ENCODE data around the gene RASA3.
"Not testable (repeated sequence)": the region's sequence is repeated elsewhere in the genome, so short reads cannot be mapped to it uniquely, and the experiment has no call there.

Gene RASA3

GRCh38 chr13:114020134-114020533, 112.3 kb downstream of the RASA3 start:
- not testable (repeated sequence) for DNase-seq (ENCODE audit: low read depth)

GRCh38 chr13:114019367-114019766, 113.1 kb downstream of the RASA3 start:
- peak; percentile 31 for DNase-seq (ENCODE audit: low read depth)

GRCh38 chr13:114018461-114019055, 113.9 kb downstream of the RASA3 start:
- DNase-seq (ENCODE audit: low read depth) = no peak

- no peak for DNase-seq (ENCODE audit: low read depth)
Measured at GRCh38 chr13:114017966-114018365, 114.5 kb downstream of the RASA3 start.

- no peak for DNase-seq (ENCODE audit: low read depth)
Measured at GRCh38 chr13:114017028-114017630, 115.3 kb downstream of the RASA3 start.

DNA sequence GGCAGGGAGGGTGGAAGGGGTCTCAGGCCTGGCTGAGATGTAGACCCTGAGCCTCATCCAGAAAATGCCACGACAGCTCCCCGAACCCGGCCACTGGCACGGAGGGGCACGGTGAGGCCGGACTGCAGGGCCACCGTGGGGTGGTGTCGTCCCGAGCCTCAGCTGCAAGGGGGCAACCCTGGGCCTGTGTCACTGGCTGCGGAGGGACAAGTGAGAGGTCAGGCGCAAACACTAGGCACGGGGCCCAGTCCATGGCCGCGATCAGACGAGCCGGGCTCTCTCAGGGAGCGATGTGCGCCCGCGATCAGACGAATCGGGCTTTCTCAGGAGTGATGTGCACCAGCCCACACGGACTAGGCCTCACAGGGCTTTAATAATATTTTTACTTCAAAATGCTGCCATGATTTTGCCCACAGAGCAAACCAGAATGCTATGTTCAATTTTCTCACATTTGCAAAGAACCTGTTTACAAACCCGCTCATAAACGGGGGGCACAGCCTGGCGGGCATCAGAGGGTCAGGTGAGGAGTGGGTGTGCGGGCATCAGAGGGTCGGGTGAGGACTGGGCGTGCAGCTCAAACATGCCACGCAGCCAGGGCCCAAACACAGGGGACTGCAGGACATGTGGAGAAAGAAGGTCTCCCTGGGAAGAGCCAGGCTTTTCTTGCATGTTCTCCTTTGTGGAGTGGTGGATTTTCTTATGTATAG, 115.9 kb downstream of the RASA3 start:
- DNase-seq (ENCODE audit: low read depth) = no peak

DNA sequence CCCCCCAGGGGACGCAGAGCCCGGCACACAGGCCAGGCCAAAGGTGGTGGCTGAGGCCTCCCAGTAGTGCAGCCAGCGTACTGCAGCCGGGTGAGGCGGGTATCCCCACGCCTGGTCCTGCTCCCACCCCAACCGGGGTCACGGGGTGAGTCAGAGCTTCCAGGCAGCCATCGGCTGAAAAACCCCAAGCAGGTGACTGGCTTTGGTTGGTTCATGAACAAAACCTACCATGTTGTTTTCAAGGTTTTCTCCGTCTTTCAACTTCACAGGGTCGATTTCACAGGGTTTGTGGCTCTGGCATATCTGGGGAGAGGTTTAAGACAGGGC, 116.5 kb downstream of the RASA3 start:
- DNase-seq (ENCODE audit: low read depth) = no peak

DNA sequence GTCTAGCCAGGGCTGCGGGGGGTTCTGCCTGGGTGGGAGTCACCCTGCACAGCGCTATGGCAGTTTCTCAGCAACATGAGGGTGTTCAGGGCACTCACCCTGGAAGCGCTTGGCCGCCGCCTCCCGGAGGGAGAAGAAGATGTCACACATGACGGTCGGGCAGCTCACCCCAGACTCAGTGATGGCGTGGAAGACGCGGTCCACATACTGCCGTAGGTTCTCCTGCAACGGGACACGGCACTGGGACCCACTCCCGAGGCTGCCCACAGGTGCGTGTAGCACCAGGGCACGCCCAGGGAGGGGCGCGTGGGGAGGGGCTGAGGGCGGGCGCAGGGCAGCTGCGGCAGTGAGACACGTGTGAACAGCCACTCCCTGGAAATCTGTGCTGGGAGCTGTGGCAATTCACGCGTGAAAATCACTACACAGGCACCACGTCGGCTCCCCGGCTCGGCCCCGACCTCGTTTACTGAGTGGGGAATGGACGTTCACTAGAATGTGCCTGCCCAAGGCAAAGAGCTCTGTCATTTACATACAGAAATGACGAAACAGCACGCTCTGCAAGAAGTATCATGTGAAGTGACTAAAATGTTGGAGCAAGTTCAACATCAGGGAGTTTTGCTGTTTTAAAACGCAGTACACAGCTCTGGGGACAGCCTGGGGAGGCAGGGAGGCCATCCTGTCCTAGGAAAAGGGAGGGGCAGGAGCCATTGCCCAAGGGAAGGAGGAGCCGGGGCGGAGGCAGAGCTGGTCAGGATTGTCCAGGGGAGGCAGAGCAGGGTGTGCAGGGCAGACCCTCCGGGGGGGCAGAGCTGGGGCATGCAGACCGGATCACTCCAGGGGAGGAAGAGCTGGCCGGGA, 117.1 kb downstream of the RASA3 start:
- no peak for DNase-seq (ENCODE audit: low read depth)

DNA sequence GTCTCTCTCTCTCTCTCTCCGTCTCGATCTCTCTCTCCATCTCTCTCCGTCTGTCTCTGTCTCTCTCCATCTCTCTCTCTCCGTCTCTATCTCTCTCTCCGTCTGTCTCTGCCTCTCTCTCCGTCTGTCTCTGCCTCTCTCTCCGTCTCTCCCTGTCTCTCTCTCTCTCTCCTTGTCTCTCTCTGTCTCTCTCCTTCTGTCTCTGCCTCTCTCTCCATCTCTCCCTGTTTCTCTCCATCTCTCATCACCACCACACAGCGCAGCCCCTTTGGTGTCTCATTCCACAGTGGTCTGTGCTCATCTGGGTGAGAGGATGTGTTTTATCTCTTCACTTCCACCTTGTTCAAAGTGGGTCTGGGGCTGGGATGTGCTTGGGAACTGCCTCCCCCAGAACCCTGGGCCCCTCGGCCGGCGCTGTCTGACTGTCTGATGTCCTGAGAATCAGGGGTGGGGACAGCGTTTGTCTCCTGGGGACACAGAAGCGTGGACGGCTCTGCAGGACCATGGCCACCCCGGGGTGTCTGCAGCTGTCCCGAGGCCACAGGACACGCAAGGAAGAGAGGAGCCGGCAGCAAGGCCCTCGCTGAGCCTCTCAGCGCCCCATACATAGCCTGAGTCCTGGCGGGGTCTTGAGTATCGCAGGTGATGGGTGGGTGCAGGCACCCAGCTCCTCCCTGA, 118.3 kb downstream of the RASA3 start:
- DNase-seq (ENCODE audit: low read depth) = no peak

- DNase-seq (ENCODE audit: low read depth) = no peak
Measured at GRCh38 chr13:114013336-114013735, 119.1 kb downstream of the RASA3 start.

- DNase-seq (ENCODE audit: low read depth) = no peak
Measured at GRCh38 chr13:114012921-114013320, 119.5 kb downstream of the RASA3 start.

DNA sequence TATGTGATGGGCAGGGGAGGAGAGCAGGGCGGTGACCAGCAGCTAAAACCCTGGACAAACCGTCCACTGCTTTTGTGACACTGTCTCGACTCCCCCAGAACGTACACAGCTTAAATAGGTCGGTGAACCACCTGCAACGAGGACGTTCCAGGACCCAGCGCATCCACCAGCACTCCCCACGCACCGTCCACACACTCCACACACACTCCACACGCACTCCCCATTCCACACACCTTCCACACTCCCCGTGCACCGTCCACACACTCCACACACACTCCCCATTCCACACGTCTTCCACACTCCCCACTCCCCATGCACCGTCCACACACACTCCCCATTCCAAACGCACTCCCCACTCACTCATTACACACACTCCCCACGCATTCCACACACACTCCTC, 120.3 kb downstream of the RASA3 start:
- no peak for DNase-seq (ENCODE audit: low read depth)

- DNase-seq (ENCODE audit: low read depth) = no peak
Measured at GRCh38 chr13:114011226-114011625, 121.2 kb downstream of the RASA3 start.

DNA sequence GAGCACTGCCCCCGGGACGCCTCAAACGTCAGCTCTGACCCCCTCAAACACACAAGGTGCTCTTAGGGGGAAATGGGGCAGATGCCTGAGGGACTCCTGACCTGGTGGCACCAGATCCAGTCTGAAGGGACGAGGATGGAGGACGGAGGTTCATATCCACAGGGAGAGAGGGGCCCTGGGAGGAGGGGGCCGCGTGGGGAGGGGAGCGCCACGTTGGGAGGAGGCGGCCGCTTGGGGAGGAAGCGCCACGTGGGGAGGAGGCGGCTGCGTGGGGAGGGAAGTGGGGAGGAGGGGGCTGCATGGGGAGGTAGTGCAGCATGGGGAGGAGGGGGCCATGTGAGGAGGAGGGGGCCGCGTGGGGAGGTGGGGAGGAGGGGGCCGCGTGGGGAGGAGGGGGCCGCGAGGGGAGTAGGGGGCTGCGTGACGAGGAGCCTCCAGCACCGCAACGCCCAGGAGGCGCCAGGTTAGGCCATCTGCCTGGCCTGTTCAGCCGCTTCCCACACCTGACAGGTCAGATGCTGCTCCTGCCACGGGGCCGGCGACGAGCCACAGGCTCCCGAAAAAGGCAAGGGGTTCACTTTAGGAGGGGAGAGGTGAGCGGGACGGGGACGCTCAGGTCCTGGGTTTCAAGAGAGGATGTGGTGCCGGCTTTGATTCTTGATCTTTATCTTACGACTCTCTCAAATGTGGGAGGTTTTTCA, 121.9 kb downstream of the RASA3 start:
- no peak for DNase-seq (ENCODE audit: low read depth)

- no peak for DNase-seq (ENCODE audit: low read depth)
Measured at GRCh38 chr13:114009590-114010400, 122.6 kb downstream of the RASA3 start.

- no peak for DNase-seq (ENCODE audit: low read depth)
Measured at GRCh38 chr13:114008964-114009589, 123.3 kb downstream of the RASA3 start.

DNA sequence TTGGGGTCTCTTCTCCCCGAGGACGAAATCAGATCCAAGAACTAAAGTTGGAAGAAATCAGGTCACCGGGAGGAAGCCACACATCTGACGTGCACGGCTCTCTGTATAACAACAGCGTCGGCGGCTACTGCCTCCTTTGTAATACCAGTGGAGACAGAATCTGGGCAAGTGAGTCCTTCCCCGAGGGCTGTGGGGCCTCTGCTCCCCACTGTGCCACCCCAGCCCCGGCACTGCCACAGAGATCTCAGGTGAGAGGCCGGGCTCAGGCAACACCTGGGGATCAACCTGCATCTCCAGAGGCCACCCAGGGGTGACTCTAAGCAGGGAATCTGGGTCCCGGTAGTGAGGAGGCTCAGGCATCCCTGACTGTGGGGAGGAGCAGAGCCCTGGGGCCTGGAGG, 124.9 kb downstream of the RASA3 start:
- DNase-seq (ENCODE audit: low read depth) = no peak

DNA sequence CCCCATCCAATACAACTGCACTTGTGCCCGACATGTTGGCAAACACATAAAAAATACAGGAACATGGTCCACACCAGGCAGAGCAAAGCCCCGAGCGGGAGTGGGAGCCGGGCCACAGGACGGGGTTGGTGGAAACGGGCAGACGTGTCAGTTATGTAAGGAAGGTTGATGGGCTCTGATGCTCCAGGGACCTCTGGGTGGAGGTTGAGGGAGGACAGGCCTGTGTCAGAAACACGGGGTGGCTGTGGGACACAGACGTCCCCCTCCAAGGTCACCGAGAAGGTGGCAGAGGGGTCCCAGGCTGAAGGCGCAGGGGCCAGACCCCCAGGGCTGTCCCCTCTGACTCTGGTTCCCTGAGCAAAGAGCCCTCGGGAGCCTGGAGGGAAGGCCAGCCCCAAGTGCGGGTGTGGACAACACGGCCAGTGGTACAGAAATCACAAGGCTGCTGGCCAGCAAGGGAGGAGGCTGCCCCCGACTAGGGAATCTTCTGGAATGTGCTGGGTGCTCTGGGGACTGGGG, 127.2 kb downstream of the RASA3 start:
- no peak for DNase-seq (ENCODE audit: low read depth)

GRCh38 chr13:114004420-114005205, 127.8 kb downstream of the RASA3 start:
- no peak for DNase-seq (ENCODE audit: low read depth)
